Mesendoderm (in vitro differentiated cells): Measurements from ENCODE around the gene ERN1.
"Not testable (repeated sequence)": the region's sequence is repeated elsewhere in the genome, so short reads cannot be mapped to it uniquely, and the experiment has no call there.

Source experiments
- DNase-seq: peaks from one replicate; pipeline ENCODE4 v3.0.0; 2013
- H2AK5ac ChIP-seq: 2 replicates; pipeline ENCODE4 v1.6.1; 2013; ENCODE audit warnings: low read length, inconsistent platforms
- H2BK120ac ChIP-seq: 2 replicates; pipeline ENCODE4 v1.6.1; 2013; ENCODE audit warnings: low read depth, mild to moderate bottlenecking, low read length, moderate library complexity, mixed read lengths
- H2BK15ac ChIP-seq: replicated peaks from 2 replicates; pipeline ENCODE4 v1.6.1; 2013; ENCODE audit warnings: low read depth, mild to moderate bottlenecking, moderate library complexity
- H2BK5ac ChIP-seq: 2 replicates; pipeline ENCODE4 v1.6.1; 2013; ENCODE audit warnings: low read length, inconsistent platforms
- H3K18ac ChIP-seq: 2 replicates; pipeline ENCODE4 v1.6.1; 2013; ENCODE audit warnings: mild to moderate bottlenecking, low read length, mixed read lengths
- H3K23ac ChIP-seq: one replicate; pipeline ENCODE4 v1.6.1; 2013; ENCODE audit warnings: low read length
- H3K27ac ChIP-seq: 2 replicates; pipeline ENCODE4 v1.5.1; 2013; ENCODE audit warnings: low read depth, mild to moderate bottlenecking, inconsistent platforms, low read length, moderate library complexity
- H3K27me3 ChIP-seq: 2 replicates; pipeline ENCODE4 v1.6.1; 2013; ENCODE audit warnings: low read length, control low read depth, mild to moderate bottlenecking, inconsistent platforms; ENCODE audit not compliant: insufficient read depth, poor library complexity
- H3K36me3 ChIP-seq: 2 replicates; pipeline ENCODE4 v1.6.1; 2013; ENCODE audit warnings: low read length, inconsistent platforms; ENCODE audit not compliant: control insufficient read depth, insufficient read depth
- H3K4ac ChIP-seq: one replicate; pipeline ENCODE4 v1.6.1; 2013; ENCODE audit warnings: low read depth, mild to moderate bottlenecking, low read length, moderate library complexity
- H3K4me1 ChIP-seq: 2 replicates; pipeline ENCODE4 v1.6.1; 2013; ENCODE audit warnings: low read depth, low read length, inconsistent platforms; ENCODE audit not compliant: control insufficient read depth
- H3K4me2 ChIP-seq: 2 replicates; pipeline ENCODE4 v1.6.1; 2013; ENCODE audit warnings: low read length
- H3K4me3 ChIP-seq: 2 replicates; pipeline ENCODE4 v1.5.1; 2013; ENCODE audit warnings: mild to moderate bottlenecking, low read length
- H3K56ac ChIP-seq: one replicate; pipeline ENCODE4 v1.6.1; 2013; ENCODE audit warnings: low read length
- H3K79me1 ChIP-seq: 2 replicates; pipeline ENCODE4 v1.6.1; 2013; ENCODE audit warnings: low read length, inconsistent platforms
- H3K79me2 ChIP-seq: 2 replicates; pipeline ENCODE4 v1.6.1; 2013; ENCODE audit warnings: mild to moderate bottlenecking, low read length; ENCODE audit not compliant: control insufficient read depth, insufficient read depth
- H3K9ac ChIP-seq: 2 replicates; pipeline ENCODE4 v1.6.1; 2013; ENCODE audit warnings: low read length, inconsistent platforms
- H4K5ac ChIP-seq: one replicate; pipeline ENCODE4 v1.6.1; 2013; ENCODE audit warnings: low read length
- H4K8ac ChIP-seq: one replicate; pipeline ENCODE4 v1.6.1; 2013; ENCODE audit warnings: low read depth, mild to moderate bottlenecking, control low read depth, low read length, moderate library complexity
- WGBS: extraction: QIAGEN DNeasy Blood & Tissue Kit; methylation state at CpG from one replicate; pipeline ENCODE4 v1.1.7; 2013; ENCODE audit warnings: low lambda C conversion rate, missing lambda C conversion rate; ENCODE audit not compliant: insufficient coverage; ENCODE audit errors: extremely low coverage; 5-methylcytosine and 5-hydroxymethylcytosine counted together

Gene ERN1

GRCh38 chr17:64126918-64127317 is 3.0 kb downstream of the ERN1 start:
- no peaks in the 10 kb centered on the region for H3K36me3 ChIP-seq
- no peaks in the 10 kb centered on the region for H3K27me3 ChIP-seq
- no peaks in the 10 kb centered on the region for H3K79me1 ChIP-seq
- no peak overlapping the region for H2BK120ac ChIP-seq
- H3K4ac ChIP-seq: no peak overlapping the region
- H2AK5ac ChIP-seq: no peak overlapping the region
- no peak overlapping the region for H3K9ac ChIP-seq
- H3K56ac ChIP-seq: no peak overlapping the region
- no peak overlapping the region for H3K18ac ChIP-seq
- no peak overlapping the region for H3K4me2 ChIP-seq
- H2BK15ac ChIP-seq: no peak overlapping the region
- peaks cover 7% of the 10 kb centered on the region for H3K4me1 ChIP-seq
- no peak overlapping the region for H3K27ac ChIP-seq
- WGBS: no CpG with 5 or more reads among the region's 1 CpG
- no peaks in the 10 kb centered on the region for H3K79me2 ChIP-seq
- H4K8ac ChIP-seq: no peak overlapping the region
- H2BK5ac ChIP-seq: no peak overlapping the region
- no peak overlapping the region for H3K23ac ChIP-seq
- no peak overlapping the region for H3K4me3 ChIP-seq
- no peak for DNase-seq
- no peak overlapping the region for H4K5ac ChIP-seq

- Histone ChIP-seq H3K4me1 (peaks cover 7% of the 10 kb centered on the region), H3K79me1 (no peaks in the 10 kb centered on the region), H3K4me3 (no peak overlapping the region), H2BK15ac (no peak overlapping the region), H3K9ac (no peak overlapping the region), H3K56ac (no peak overlapping the region), H2BK120ac (no peak overlapping the region), H4K8ac (no peak overlapping the region), H3K23ac (no peak overlapping the region), H3K4me2 (no peak overlapping the region), H2AK5ac (no peak overlapping the region), H3K4ac (no peak overlapping the region), H3K36me3 (no peaks in the 10 kb centered on the region), H3K79me2 (no peaks in the 10 kb centered on the region), H3K27ac (no peak overlapping the region), H3K18ac (no peak overlapping the region), H3K27me3 (no peaks in the 10 kb centered on the region), H4K5ac (no peak overlapping the region), H2BK5ac (no peak overlapping the region)
- WGBS: no CpG with 5 or more reads among the region's 3 CpGs
- DNase-seq: no peak
Measured at GRCh38 chr17:64125937-64126336, 4.0 kb downstream of the ERN1 start.

GRCh38 chr17:64124609-64125008 is 5.3 kb downstream of the ERN1 start:
- H3K23ac ChIP-seq: no peak overlapping the region
- no peak overlapping the region for H2BK120ac ChIP-seq
- no peaks in the 10 kb centered on the region for H3K79me1 ChIP-seq
- no peak overlapping the region for H3K4me2 ChIP-seq
- peaks cover 5% of the 10 kb centered on the region for H3K4me1 ChIP-seq
- no peak overlapping the region for H2AK5ac ChIP-seq
- no peak overlapping the region for H3K9ac ChIP-seq
- no peak overlapping the region for H4K8ac ChIP-seq
- no peak for DNase-seq
- H3K4me3 ChIP-seq: no peak overlapping the region
- no peak overlapping the region for H2BK5ac ChIP-seq
- H3K56ac ChIP-seq: no peak overlapping the region
- H2BK15ac ChIP-seq: no peak overlapping the region
- no peak overlapping the region for H3K27ac ChIP-seq
- H4K5ac ChIP-seq: no peak overlapping the region
- H3K4ac ChIP-seq: no peak overlapping the region
- H3K18ac ChIP-seq: no peak overlapping the region
- no peaks in the 10 kb centered on the region for H3K36me3 ChIP-seq
- no peaks in the 10 kb centered on the region for H3K27me3 ChIP-seq
- no CpG with 5 or more reads among the region's 3 CpGs for WGBS
- no peaks in the 10 kb centered on the region for H3K79me2 ChIP-seq

GRCh38 chr17:64123114-64123513 is 6.8 kb downstream of the ERN1 start:
- H3K36me3 ChIP-seq: no peaks in the 10 kb centered on the region
- no peaks in the 10 kb centered on the region for H3K4me1 ChIP-seq
- no peak overlapping the region for H4K5ac ChIP-seq
- no peak overlapping the region for H2BK15ac ChIP-seq
- H3K4me3 ChIP-seq: no peak overlapping the region
- no peak overlapping the region for H3K27ac ChIP-seq
- H3K4me2 ChIP-seq: no peak overlapping the region
- no CpG with 5 or more reads among the region's 4 CpGs for WGBS
- no peak overlapping the region for H2BK120ac ChIP-seq
- H3K9ac ChIP-seq: no peak overlapping the region
- no peaks in the 10 kb centered on the region for H3K79me1 ChIP-seq
- no peak overlapping the region for H4K8ac ChIP-seq
- no peaks in the 10 kb centered on the region for H3K79me2 ChIP-seq
- no peak overlapping the region for H3K23ac ChIP-seq
- no peak overlapping the region for H3K4ac ChIP-seq
- H3K27me3 ChIP-seq: no peaks in the 10 kb centered on the region
- H3K18ac ChIP-seq: no peak overlapping the region
- no peak for DNase-seq
- no peak overlapping the region for H3K56ac ChIP-seq
- no peak overlapping the region for H2BK5ac ChIP-seq
- no peak overlapping the region for H2AK5ac ChIP-seq

- WGBS: no CpG with 5 or more reads among the region's 13 CpGs
- H3K4ac ChIP-seq, H3K27me3 ChIP-seq, H4K8ac ChIP-seq, H3K4me1 ChIP-seq, DNase-seq, H3K4me3 ChIP-seq, H3K56ac ChIP-seq, H3K4me2 ChIP-seq, H3K23ac ChIP-seq, H2BK120ac ChIP-seq, H3K79me1 ChIP-seq, H3K9ac ChIP-seq, H2BK15ac ChIP-seq, H4K5ac ChIP-seq, H2AK5ac ChIP-seq, H3K18ac ChIP-seq, H3K79me2 ChIP-seq, H2BK5ac ChIP-seq, H3K27ac ChIP-seq, H3K36me3 ChIP-seq: not testable (repeated sequence)
Measured at GRCh38 chr17:64120972-64121786, 8.8 kb downstream of the ERN1 start.
